BE2C (cell line): ENCODE measurements around the gene ZNF28.
A peak's percentile ranks its signal among the peaks of the same experiment; 100 is the strongest.
"Not testable (repeated sequence)": the region's sequence is repeated elsewhere in the genome, so short reads cannot be mapped to it uniquely, and the experiment has no call there.

Experiments
- DNase-seq: peaks from one replicate; pipeline ENCODE4 v3.0.0-alpha.2; 2020
- H3K27me3 ChIP-seq: fragments of 250-450 bp; sonication (Bioruptor Pico); 2 replicates; pipeline ENCODE4 v1.5.1; 2020; ENCODE audit warnings: mild to moderate bottlenecking
- H3K36me3 ChIP-seq: fragments of 250-450 bp; sonication (Bioruptor Pico); 2 replicates; pipeline ENCODE4 v1.5.1; 2020; ENCODE audit warnings: mild to moderate bottlenecking
- H3K4me1 ChIP-seq: fragments of 250-450 bp; sonication (Bioruptor Pico); 2 replicates; pipeline ENCODE4 v1.5.1; 2020
- H3K4me3 ChIP-seq: 2 replicates; pipeline ENCODE4 v1.5.1; 2011; ENCODE audit warnings: low read depth, low read length
- H3K9me3 ChIP-seq: fragments of 250-450 bp; sonication (Bioruptor Pico); 2 replicates; pipeline ENCODE4 v1.5.1; 2020
- TF ChIP-seq, protein P1 (sequence below): IDR thresholded peaks from 2 replicates; pipeline ENCODE4 v1.5.1; 2012; ENCODE audit warnings: mild to moderate bottlenecking, low read depth, low read length

Gene ZNF28

DNA sequence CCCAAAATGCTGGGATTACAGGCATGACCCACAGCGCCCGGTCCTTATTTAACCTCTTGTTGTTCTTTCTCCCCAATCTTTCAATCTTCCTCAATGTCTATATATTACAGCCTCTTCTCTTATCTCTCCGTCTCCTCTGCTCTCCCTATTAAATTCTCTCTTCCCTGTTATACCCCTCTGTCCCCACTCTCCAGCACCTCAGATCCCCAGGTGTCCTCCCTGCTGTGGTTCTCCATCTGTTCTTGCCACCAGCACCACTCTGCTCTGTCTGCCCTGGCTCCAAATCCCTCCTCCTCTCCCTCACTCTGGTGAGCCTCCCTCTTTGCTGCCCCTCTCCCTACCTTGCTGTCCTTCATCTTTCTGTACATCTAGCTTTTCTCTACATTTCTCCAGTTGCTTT, 35.9 kb downstream of the ZNF28 start:
- Histone ChIP-seq H3K9me3 (no peaks in the 10 kb centered on the region), H3K27me3 (no peaks in the 10 kb centered on the region), H3K4me1 (no peaks in the 10 kb centered on the region), H3K36me3 (no peaks in the 10 kb centered on the region), H3K4me3 (no peak overlapping the region)
- no peak for DNase-seq
- TF ChIP-seq, protein P1, sequence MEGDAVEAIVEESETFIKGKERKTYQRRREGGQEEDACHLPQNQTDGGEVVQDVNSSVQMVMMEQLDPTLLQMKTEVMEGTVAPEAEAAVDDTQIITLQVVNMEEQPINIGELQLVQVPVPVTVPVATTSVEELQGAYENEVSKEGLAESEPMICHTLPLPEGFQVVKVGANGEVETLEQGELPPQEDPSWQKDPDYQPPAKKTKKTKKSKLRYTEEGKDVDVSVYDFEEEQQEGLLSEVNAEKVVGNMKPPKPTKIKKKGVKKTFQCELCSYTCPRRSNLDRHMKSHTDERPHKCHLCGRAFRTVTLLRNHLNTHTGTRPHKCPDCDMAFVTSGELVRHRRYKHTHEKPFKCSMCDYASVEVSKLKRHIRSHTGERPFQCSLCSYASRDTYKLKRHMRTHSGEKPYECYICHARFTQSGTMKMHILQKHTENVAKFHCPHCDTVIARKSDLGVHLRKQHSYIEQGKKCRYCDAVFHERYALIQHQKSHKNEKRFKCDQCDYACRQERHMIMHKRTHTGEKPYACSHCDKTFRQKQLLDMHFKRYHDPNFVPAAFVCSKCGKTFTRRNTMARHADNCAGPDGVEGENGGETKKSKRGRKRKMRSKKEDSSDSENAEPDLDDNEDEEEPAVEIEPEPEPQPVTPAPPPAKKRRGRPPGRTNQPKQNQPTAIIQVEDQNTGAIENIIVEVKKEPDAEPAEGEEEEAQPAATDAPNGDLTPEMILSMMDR = no peak

DNA sequence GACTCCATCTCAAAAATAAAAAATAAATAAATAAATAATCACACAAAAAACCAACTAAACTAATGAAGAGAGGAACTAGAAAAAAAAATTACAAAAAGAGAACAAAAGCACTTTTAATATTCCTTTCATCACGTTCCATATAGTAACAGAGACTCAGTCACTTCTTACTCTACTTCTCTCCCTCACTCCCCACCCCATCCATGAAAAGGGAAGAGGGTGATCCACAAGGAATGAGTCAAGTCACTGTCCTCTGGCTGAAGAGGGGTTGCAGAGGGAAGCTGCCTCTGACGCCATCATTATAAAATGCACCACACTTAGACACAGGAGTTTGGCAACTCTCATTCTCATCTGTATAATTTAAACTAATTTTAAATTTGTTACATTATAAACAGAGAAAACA, 38.6 kb downstream of the ZNF28 start:
- H3K4me1 ChIP-seq, H3K27me3 ChIP-seq, DNase-seq, H3K9me3 ChIP-seq, H3K4me3 ChIP-seq, H3K36me3 ChIP-seq: not testable (repeated sequence)

DNA sequence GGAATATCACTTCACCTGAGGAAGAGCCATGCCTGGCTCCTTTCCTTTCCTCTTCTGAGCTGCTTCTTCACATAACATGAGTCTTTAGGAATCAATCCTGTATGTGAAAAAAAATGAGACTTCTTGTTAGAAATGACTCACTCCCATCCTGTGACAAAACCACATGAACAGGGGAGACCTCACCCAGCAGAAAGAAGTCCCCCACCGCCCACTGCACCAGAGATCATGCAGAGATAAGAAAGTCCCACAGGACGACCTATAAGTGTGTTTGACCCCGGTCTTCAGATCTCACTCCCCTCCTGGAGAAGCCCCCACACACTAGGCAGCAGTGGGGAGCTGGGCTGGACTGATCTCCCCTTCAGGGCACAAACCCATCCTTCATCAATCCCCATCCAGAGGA, 42.6 kb downstream of the ZNF28 start:
- Histone ChIP-seq H3K4me1 (no peaks in the 10 kb centered on the region), H3K36me3 (no peaks in the 10 kb centered on the region), H3K9me3 (no peaks in the 10 kb centered on the region), H3K27me3 (no peaks in the 10 kb centered on the region), H3K4me3 (no peak overlapping the region)
- TF ChIP-seq, protein P1 = no peak
- no peak for DNase-seq

DNA sequence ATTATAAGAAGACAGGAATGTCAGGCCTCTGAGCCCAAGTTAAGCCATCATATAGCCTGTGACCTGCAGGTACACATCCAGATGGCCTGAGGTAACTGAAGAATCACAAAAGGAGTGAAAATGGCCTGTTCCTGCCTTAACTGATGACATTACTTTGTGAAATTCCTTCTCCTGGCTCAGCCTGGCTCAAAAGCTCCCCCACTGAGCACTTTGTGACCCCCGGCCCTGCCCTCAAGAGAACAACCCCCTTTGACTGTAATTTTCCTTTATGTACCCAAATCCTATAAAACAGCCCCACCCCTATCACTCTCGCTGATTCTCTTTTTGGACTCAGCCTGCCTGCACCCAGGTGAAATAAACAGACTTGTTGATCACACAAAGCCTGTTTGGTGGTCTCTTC, 65.0 kb downstream of the ZNF28 start:
- not testable (repeated sequence) for H3K4me1 ChIP-seq, H3K9me3 ChIP-seq, H3K27me3 ChIP-seq, H3K36me3 ChIP-seq, H3K4me3 ChIP-seq, DNase-seq

DNA sequence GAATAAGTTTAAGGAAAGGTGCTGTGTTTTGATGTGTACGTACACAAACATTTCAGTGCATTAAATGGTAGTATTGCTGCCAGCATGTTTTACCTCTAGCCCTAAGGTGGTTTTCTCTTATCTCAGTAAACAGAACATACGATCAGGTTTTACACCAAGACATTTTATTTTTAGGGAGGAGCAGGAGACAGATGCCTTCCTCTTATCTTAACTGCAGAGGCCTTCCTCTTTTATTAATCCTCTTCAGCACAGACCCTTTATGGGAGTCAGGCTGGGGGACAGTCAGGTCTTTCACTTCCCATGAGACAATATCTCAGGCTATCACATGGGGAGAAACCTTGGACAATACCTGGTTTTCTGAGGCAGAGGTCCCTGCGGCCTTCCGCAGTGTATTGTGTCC, 71.7 kb downstream of the ZNF28 start:
- H3K9me3 ChIP-seq = no peaks in the 10 kb centered on the region
- no peaks in the 10 kb centered on the region for H3K36me3 ChIP-seq
- TF ChIP-seq, protein P1 = no peak
- H3K4me1 ChIP-seq = no peaks in the 10 kb centered on the region
- no peaks in the 10 kb centered on the region for H3K27me3 ChIP-seq
- no peak overlapping the region for H3K4me3 ChIP-seq
- no peak for DNase-seq

DNA sequence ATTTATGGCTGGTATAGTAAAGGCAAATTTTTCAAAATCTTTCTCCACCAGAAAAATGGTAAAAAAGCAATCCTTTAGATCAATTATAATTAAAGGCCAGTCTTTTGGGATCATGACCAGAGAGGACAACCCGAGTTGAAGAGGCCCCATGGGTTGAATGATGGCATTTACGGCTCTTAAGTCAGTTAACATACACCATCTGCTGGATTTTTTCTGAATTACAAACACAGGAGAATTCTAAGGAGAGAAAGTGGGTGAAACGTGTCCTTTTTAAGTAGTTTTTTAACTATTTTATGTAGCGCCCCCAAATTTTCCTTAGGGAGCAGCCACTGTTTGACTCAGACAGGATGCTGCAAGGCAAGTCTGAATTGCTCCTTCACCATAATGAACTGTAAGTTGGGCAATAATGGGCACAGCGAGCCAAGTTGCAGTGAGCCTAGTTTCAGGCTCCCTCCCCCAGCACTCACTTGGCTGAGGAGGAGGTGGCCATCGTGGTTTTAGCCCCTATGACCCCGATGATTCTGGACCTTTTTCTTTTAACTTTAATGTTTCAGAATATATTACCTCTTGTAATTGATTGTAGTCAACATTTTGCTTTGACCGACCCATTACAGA, 73.0 kb downstream of the ZNF28 start:
- H3K4me1 ChIP-seq = no peaks in the 10 kb centered on the region
- H3K36me3 ChIP-seq = no peaks in the 10 kb centered on the region
- no peaks in the 10 kb centered on the region; the same call in 1 of the 2 replicates for H3K9me3 ChIP-seq
- no peak overlapping the region for H3K4me3 ChIP-seq
- TF ChIP-seq, protein P1 = peak; percentile 11
- DNase-seq = no peak
- no peaks in the 10 kb centered on the region for H3K27me3 ChIP-seq
